Activated naive CD4-positive, alpha-beta T cell treated with Interleukin-2 at 50 U/mL for 16 hours (primary cell): Measurements from ENCODE around the gene UNC5C.

ENCODE experiments used
- DNase-seq: peaks from one replicate; pipeline ENCODE4 v3.0.0-alpha.2; 2020

The UNC5C gene

GRCh38 chr4:95318044-95318443 is 230.7 kb downstream of the UNC5C start:
- DNase-seq, result no peak

GRCh38 chr4:95317085-95317793 is 231.5 kb downstream of the UNC5C start:
- no peak for DNase-seq

GRCh38 chr4:95314573-95314972 is 234.2 kb downstream of the UNC5C start:
- no peak for DNase-seq

- DNase-seq, result no peak
Observed at GRCh38 chr4:95304898-95305297, 243.9 kb downstream of the UNC5C start.

DNA sequence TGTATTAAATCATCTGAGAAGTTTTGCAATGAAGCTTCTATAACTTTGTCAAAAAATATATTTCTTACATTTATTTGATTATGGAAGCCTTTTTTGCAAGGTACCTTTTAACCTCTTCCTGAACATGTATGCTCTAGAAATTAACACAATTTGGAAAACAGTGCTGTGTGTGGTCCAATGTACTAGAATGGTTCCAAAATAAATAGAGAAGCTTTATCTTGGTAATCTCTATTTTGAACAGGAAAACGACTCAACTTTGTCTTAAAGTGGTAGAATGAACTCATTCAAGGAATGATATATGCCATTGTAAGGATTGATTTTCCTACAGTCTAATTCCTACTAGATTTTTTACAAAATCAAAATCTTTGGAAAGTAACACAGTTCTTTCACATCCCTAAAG is 248.5 kb downstream of the UNC5C start:
- DNase-seq, result no peak

DNA sequence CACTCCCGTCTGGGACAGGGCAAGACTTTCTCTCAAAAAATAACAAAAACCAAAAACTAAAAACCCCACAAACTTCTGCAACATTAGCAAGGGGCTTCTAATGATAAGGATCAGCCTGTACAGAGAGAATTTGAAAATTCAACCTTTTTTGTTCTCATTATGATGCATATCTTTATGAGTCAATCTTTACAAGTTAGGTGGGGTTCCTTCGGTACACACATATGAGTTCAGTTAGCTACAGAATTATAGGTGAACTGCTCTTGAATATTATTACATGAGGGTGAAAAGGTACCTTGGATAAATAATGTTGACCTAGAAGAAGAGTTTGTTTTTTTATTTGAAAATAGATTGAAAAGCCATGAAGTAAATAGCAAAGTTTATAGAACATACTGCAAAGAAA is 252.7 kb downstream of the UNC5C start:
- no peak for DNase-seq

GRCh38 chr4:95295157-95295556 is 253.6 kb downstream of the UNC5C start:
- DNase-seq, result no peak

DNA sequence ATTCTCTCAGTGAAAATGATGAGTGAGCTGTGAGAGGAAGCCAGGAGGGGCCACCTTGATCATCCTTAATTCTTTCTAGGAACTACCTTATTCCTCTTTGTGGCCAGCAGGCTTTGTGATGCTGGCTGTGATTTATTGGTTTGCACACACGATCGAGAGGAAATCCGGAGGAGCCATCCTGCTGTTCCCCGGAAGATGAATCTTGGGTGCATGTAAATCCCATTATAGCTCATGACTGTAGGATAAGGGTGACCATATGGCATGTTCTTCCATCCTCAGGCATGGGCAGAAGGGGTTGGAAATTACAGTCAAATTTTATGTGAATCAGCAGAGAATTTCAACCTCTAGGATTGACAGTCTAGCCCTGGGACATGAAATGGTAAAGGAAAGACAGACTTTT is 254.5 kb downstream of the UNC5C start:
- no peak for DNase-seq

- DNase-seq, result no peak
Observed at GRCh38 chr4:95293014-95293413, 255.8 kb downstream of the UNC5C start.

- DNase-seq, result no peak
Observed at GRCh38 chr4:95290702-95291101, 258.1 kb downstream of the UNC5C start.

GRCh38 chr4:95289028-95289634 is 259.6 kb downstream of the UNC5C start:
- no peak for DNase-seq

DNA sequence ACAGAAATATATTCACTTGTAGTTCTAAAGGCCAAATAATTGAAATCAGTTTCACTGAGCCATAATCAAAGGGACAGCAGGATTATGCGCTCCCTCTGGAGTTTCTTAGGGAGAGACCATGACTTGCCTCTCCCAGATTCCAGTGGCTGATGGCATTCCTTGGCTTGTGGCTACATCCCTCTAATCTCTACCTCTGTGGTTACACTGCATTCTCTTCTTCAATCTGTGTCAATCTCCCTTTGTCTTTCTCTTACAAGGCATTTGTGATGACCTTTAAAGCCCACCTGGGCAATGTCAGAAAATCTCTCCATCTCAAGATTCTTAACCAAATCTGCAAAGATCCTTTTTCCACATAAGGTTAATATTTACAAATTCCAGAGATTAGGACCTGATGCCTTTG is 260.2 kb downstream of the UNC5C start:
- DNase-seq, result no peak

- no peak for DNase-seq
Observed at GRCh38 chr4:95285797-95286196, 263.0 kb downstream of the UNC5C start.

DNA sequence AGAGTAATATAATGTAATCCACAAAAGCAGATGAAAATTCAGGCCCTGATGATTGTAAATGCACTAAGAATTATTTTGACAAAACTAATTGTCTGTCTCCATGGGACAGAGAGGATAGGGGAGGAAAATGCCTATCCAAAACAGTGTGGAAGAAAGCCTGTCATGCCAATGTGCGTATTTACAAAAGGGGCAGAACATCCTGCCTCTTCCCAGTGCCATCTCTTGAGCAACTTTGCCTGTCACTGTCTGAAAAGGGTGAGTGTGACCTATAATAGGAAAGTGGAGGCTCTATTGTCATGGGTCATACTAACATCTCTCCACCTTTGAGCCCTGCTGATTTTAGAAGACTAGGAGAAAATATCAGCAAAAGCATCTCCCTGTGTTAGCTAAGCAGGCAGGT is 264.1 kb downstream of the UNC5C start:
- DNase-seq, result no peak

DNA sequence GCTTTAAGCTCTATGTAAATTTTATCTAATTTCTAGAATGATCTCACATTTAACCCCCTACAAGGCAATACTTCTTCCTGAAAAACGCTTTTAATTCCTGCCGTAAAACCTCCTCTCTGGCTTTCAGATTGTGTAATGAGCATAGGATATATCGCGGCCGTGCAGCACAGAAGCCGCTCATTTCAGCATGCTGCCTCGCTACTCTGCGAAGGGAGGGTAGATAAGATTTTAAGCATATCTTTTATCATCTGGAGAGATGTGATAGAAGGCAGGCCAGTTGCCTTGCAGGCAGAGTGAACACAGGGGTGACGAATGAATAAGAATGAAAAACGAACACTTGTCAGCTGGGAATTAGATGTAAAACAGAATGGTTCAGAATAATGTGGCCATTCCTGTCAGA is 265.5 kb downstream of the UNC5C start:
- DNase-seq, result no peak

DNA sequence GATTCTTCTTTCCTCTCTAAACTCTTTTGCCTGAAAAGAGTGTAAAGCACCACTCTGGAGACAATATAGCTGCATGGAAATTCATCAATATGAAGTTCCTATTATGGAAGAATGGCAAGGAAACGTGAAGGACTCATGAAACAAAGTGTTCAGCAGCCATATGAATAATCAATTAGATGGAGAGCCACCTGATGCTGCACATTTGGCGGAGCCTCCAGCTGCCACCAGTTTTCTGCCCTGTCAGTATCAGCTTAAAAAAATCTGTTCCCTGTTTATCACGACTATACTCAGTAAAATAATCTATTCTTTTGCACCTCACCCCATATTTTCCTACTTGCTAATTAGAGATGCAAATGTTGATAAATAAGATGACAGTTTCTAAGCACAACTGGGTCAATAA is 276.0 kb downstream of the UNC5C start:
- DNase-seq, result no peak

DNA sequence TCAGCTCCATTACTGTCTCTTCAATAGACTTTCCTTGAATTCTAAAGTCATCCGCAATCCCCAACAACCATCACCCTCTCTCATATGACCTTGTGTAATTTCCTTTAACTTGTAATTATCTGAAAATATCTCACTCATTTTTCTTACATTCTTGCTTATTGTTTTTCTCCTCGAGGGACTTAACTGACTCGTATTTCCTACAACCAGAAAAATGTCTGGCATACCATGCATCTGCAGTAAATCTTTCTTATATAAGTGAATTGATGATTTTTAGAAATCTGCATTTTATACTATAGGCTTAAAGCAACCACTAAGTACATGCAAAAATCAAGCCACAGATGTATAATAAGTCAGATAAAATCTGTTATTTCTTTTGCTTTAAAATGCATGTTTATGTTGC is 276.7 kb downstream of the UNC5C start:
- DNase-seq, result no peak

GRCh38 chr4:95268819-95269565 is 279.8 kb downstream of the UNC5C start:
- no peak for DNase-seq

GRCh38 chr4:95267081-95267480 is 281.7 kb downstream of the UNC5C start:
- DNase-seq, result no peak

DNA sequence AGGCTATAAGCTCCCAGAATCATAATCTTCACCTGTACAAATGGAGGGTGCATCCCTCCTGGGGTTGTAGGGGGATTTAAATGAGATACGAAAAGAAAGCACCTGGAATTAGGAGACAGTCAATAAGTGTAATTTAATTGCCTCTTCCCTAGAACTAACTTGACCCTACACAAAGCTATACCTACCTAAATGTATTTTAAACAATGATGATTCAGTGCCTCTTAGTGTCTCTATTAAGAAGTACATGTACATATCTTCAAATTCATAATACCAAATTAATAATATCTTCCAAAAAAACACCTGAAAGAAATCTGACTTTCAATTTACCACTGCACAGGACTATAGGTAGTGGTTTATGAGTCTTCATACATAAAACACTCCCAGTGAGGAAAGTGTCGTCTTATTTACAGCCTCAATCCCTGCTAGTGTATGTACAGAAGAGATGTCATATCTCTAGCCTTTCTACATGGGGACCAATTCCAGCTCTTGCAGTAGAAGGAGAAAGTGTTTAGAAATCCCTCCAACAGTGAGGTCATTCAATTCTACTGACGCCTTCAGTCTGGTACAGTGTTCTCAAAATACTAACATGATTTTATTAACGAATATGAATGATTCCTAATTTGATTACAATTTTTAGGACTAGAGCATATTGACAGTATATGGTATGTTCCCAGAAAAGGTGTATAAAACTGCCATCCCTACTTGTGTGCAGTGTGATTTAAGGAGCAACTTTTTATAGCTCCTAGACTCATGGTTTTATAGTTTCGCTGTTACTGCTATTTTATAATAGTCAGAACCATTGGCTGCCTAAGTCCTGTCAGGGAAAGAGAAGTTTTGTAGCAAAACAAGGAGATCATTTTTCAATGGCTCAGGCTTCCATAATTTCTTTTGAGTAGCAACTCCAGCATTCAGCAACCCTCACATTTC is 282.7 kb downstream of the UNC5C start:
- DNase-seq, result no peak

- no peak for DNase-seq
Observed at GRCh38 chr4:95264843-95265242, 283.9 kb downstream of the UNC5C start.

DNA sequence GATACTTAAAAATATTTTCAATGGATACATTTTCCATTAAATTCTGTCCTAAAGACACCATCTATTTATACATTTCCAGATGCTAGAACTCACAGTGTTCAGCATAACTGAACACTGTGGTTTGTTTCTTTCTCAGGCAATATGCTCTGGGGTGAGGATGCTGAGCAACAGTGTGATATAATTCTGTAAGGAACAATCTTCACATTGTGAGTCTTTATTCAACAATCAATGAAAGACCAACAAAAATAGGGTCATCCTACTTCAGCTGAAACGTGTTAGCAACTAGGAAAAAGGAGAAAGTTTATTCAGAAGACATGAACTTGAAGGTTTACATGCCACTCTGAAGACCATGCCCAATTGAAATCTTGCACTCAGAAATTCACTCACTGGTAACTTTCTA is 284.8 kb downstream of the UNC5C start:
- no peak for DNase-seq

- DNase-seq, result no peak
Observed at GRCh38 chr4:95263391-95263790, 285.4 kb downstream of the UNC5C start.
